Suprapubic skin (tissue), 3 donors: ENCODE results near the gene SPATS2.

Experiments used
- POLR2AphosphoS5 ChIP-seq, 3 donors: sonication (generic); formaldehyde crosslinking; IDR thresholded peaks; one replicate each; pipeline ENCODE4 v1.6.1; 2017; ENCODE audit warnings: antibody characterized with exemption in 3 of 3
- TF ChIP-seq, protein P1 (sequence below), 2 donors: fragments of 200-600 bp in 1 of 2; fragments of 450-650 bp in 1 of 2; sonication (generic) in 1 of 2; IDR thresholded peaks; one replicate each; pipeline ENCODE4 v1.5.1; 2016 to 2019; ENCODE audit warnings: antibody characterized with exemption in 2 of 2, mild to moderate bottlenecking in 1 of 2, moderate library complexity in 1 of 2

DNA sequence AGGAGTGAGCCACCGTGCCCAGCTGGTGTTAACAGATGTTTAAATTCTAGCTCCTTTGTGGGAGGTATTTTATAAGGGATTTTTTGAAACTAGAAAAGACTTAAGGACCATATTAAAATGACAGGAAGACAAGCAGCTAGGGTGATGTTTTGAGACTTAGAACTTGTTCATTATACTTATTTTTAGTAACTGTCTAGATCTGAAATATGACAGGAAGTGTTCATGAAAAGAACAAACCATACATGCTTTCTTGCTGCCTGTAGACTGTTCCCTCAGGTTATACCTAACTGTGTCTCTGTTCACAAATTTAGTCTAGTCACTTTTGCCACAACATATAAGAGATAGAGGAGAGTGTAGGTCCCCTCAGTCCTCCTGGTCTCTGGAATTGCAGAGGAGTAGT, 134.6 kb downstream of the SPATS2 start:
- TF ChIP-seq, protein P1, sequence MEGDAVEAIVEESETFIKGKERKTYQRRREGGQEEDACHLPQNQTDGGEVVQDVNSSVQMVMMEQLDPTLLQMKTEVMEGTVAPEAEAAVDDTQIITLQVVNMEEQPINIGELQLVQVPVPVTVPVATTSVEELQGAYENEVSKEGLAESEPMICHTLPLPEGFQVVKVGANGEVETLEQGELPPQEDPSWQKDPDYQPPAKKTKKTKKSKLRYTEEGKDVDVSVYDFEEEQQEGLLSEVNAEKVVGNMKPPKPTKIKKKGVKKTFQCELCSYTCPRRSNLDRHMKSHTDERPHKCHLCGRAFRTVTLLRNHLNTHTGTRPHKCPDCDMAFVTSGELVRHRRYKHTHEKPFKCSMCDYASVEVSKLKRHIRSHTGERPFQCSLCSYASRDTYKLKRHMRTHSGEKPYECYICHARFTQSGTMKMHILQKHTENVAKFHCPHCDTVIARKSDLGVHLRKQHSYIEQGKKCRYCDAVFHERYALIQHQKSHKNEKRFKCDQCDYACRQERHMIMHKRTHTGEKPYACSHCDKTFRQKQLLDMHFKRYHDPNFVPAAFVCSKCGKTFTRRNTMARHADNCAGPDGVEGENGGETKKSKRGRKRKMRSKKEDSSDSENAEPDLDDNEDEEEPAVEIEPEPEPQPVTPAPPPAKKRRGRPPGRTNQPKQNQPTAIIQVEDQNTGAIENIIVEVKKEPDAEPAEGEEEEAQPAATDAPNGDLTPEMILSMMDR (IDR thresholded peaks at IDR 0.05), result no peak
- TF ChIP-seq POLR2AphosphoS5 (IDR thresholded peaks at IDR 0.05), result no peak
